RPMI7951 (cell line): ENCODE data around the gene SYNGR4. TPM values are rescaled to one million over a fixed set of nuclear protein-coding genes. Genes with fewer than 3 reads are reported as not detected.
A peak's percentile ranks its signal among the peaks of the same experiment; 100 is the strongest.

Experiments
- DNase-seq: peaks from one replicate; pipeline ENCODE4 v3.0.0-alpha.2; 2012; ENCODE audit warnings: low read depth
- total RNA-seq: library from RNA; depleted of rRNA; stranded (reverse); fragments of >200 nt; shearing (Covaris generic); gene quantifications from 2 replicates; pipeline ENCODE4 v1.2.3, GENCODE V29; 2014

Gene SYNGR4
- total RNA-seq, 1 experiment from 2014 or later: not detected

GRCh38 chr19:48341515-48342413 is 22.4 kb upstream of the SYNGR4 start:
- no peak for DNase-seq

- no peak for DNase-seq
These were observed 21.8 kb upstream of the SYNGR4 start for GRCh38 chr19:48342414-48342738.

- peak; percentile 66 for DNase-seq
These were observed 21.2 kb upstream of the SYNGR4 start for GRCh38 chr19:48342841-48343540.

DNA sequence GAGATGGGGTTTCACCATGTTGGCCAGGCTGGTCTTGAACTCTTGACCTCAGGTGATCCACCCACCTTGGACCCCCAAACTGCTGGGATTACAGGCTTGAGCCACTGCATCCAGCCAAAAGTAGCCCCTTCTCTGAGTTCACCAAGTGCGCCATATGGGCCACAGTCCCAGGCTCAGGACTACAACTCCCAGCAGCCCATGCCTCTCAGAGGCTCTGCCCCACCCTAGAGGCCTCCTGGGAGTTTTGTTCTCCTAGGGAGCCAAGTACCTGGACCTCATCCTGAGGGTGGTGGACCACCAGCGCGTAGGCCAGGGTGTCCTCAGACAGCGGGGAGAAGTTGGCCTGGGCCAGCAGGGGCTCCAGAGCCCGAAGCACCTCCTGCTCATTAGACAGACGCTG is 19.3 kb upstream of the SYNGR4 start:
- no peak for DNase-seq

DNA sequence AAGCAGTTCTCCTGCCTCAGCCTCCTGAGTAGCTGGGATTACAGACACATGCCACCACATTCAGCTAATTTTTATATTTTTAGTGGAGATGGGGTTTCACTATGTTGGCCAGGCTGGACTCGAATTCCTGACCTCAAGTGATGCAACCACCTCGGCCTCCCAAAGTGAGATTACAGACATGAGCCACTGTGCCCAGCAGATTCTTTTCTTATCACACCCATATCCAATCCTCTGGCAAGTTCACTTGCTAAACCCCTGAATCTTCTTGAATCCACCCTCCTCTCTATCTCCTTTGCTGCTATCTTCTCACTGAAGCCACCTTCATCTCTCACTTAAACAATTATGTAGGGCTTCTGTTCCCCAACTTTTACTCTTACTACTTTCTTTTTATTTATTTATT is 18.0 kb upstream of the SYNGR4 start:
- DNase-seq: no peak

DNA sequence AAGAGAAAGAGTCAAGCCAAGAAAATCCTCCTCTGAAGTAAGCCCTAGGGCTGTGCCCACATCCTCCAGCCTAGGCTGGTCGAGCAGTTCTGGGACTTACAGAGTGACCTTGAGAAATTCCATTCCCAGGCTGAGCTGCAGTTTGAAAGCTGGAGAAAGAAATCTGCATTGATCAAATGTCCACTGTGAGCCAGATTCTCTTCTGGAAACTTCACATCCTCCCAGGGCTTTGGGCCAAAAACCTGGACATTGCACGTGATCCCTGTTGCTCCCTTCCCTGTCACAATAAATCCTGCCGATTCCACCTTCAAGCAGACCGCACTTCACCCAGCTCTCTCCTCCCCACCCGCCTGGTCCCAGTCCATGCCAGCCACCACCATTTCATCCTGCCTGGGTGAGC is 16.1 kb upstream of the SYNGR4 start:
- peak; percentile 41 for DNase-seq

GRCh38 chr19:48348737-48349136 is 15.4 kb upstream of the SYNGR4 start:
- DNase-seq: no peak

- no peak for DNase-seq
These were observed 13.3 kb upstream of the SYNGR4 start for GRCh38 chr19:48350856-48351255.

DNA sequence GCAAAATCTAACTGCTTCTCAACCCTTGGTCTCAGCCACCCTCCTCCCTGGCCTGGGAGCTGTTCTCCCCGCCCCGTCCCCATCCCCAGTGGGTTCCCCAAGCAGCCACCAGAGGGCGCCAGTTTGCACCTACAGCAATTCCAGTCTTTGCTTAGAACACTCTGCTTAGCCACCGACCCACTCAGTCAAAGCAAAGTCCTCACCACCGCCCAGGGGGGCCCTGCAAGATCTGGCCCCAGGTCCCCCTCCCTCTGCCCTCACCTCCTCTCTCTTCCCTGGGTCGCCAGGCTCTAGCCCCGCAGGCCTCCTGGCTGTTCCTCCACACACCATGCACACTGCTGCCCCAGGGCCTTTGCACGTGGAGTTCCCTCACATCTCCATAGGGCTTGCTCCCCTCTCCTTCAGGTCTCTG is 12.8 kb upstream of the SYNGR4 start:
- peak; percentile 61 for DNase-seq

GRCh38 chr19:48353677-48354076 is 10.5 kb upstream of the SYNGR4 start:
- peak; percentile 64 for DNase-seq

DNA sequence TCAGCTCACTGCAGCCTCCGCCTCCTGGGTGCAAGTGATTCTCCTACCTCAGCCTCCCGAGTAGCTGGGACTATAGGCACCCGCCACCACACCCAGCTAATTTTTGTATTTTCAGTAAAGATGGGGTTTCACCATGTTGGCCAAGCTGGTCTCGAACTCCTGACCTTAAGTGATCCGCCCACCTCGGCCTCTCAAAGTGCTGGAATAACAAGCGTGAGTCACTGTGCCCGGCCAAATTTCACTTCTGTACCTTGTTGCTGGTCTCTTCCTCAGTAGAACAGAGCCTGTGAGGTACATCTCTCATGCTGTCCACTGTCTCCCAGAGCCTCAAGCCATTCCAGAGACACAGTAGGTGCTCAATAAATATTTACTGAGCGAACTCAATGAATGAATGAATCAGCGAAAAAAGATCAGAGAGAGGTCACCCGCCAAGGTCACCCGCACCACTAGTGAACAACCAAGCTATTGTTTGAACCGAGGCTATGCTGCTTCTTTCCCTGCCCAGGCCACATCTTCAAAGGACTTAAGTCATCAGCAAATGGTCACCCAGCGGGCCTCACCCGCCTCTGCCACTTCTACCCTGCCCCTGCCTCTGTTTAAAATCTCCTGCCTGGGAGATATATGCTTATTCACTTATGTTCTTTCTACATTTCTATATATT is 9.7 kb upstream of the SYNGR4 start:
- peak; percentile 87 for DNase-seq

GRCh38 chr19:48355365-48355954 is 8.7 kb upstream of the SYNGR4 start:
- no peak for DNase-seq

GRCh38 chr19:48359123-48359522 is 5.0 kb upstream of the SYNGR4 start:
- no peak for DNase-seq

- no peak for DNase-seq
These were observed 2.3 kb upstream of the SYNGR4 start for GRCh38 chr19:48361912-48362311.

DNA sequence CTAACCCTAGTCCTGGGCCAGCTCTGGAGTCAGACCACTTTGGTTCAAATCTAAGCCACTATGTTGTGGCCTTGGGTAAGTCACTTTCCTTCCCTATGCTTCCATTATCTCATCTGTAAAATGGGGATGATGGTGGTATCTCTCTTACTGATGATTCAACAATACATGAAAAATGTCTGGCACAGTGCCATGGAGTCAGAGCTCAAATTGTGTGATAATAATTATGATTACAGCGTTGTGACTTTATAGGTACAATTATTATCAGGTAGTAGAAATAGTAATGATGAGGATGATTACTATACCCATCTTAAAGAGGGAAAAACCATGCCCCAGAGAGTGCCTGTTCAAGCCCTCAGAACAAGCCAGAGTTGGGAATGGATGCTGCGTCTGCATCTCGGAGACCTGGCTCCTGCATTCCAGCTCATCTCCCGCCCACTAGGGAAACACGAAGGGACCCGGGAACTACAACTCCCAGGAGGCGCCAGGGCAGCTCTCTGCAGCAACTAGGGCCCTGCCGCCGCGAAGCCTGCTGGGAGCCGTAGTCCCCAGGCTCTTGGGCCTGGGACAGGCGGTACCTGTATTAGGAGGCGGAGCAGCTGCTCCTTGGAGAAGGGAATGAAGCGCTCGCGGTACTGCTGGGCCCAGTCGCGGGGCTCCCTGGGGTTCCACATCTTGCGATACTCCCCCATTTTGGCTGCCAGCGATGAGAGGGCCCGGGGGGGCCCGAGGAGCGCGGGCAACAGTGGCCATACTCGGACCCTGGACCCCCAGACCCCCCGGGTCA is 1.3 kb upstream of the SYNGR4 start:
- peak; percentile 94 for DNase-seq

DNA sequence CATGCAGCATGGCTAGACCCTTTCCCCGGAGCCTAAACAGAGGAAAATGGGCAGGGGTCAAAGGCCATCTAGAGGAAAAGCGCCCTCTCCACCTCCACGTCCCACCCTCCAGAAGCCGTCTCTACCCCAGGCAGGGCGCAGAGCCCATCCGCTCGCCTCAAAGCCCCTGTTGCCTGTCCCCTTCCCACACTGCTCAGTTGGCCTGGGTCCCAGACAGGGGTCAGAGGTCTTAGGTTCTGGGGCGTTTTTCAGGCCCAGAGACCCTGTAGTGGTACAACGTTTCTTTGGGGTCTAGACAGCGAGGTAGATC is 712 bp upstream of the SYNGR4 start:
- DNase-seq: no peak

DNA sequence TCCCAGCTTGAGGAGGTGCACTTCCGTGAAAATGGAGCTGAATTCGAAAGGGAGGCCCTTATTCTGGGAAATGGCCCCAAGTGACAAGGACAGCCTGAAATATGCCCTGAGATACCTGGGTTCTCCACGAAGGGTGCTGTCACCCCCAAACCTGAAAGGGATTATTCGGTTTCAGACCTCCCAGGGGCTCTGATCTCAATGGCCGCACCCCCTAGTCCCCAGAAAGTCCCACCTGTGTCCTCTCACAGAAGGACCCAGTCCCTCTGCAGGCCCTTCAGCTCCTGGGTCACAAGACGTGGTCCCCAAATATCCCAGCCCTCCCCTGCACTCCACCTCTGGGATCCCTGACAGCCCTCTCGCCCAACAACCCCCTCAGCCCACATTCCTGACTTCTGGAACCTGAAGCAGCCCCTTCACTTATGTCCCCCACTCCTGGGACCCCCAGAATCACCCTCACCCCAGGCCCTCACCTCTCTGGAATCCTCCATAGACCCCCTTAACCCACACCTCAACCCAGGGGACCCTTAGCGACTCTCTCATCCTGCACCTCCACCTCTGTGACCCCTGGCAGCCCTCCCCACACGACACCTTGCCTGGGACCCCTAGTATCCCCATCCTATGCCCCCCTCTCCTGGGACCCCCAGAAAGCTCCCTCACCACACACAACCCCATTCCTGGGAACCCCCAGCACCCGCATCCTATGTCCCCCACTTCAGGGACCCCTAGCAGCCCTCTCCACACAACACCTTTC is 606 bp downstream of the SYNGR4 start:
- DNase-seq: no peak

GRCh38 chr19:48365602-48366001 is 1.4 kb downstream of the SYNGR4 start:
- DNase-seq: no peak

DNA sequence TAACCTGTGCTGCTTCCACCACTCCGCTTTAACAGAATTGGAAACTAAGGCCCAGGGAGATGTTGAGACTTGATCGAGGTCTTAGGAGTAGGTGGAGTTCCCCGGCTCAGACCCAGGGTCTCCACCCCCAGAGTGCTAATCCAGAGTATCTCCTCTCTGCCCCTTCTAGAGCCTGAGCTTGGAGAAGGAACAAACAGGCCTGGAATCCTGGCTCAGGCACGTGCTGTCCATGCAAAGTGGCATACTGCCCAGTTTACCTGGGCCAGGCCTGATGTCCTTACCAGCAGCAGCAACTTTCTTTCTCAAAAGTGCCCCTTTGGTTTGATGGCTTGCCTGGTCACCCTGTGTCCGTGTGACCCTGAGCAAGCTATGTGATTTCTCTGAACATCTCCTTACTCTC is 3.7 kb downstream of the SYNGR4 start:
- no peak for DNase-seq

GRCh38 chr19:48368936-48369335 is 4.8 kb downstream of the SYNGR4 start:
- DNase-seq: no peak

DNA sequence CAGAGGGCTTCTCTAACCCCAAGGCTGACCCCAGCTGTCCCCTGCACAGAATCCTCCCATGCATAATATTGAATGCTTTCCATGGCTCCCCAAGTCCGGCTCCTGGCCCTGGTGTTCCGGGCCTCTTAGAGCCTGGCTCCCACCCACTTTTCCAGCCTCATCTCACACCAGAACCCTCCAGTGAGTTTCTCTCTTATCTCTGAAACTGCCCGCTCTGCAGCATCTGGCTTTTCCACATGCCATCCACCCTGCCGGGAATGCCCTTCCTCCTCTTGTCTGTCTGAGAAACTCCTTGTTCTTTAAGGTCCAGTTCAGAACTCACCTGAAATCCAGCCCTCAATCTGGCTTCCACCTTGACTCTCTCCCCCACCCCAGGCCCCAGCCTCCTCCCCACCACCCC is 6.8 kb downstream of the SYNGR4 start:
- DNase-seq: no peak
